Posterior cingulate gyrus (tissue), 11 donors: Measurements from ENCODE around the gene MDP1.

Experiments used
- DNase-seq, 10 donors: peaks; one replicate each; pipeline versions ENCODE4 v3.0.0 to v3.0.0-alpha.2; 2020 to 2021; ENCODE audit warnings: mixed read lengths in 3 of 10
- intact Hi-C: fragments of 100-400 bp; cut with DNase I; formaldehyde crosslinking; loops from one replicate; pipeline ENCODE4 v1.15.1; 2023

Gene MDP1

DNA sequence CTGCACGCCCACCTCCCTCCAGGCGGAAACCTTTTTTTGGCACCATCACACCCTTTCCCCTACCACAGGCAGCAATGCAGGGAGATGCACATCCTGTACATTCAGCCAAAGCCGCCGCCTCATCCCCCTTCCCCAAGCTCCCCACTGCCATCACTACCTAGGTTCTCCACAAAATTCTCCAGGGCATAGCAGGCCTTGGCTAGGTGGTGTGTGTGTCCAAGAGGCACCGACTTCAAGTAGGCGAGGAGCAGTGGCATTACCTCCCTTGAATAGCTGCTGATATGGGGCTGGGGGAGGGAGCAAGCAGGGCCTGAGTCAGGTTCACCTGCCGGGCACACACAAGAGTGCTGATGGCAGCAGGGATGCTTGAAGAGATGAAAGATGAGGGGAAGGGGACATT is 30.8 kb downstream of the MDP1 start:
- intact Hi-C loops = no loop called here
- DNase-seq = peak in 1 of 10 donors; percentile 43

DNA sequence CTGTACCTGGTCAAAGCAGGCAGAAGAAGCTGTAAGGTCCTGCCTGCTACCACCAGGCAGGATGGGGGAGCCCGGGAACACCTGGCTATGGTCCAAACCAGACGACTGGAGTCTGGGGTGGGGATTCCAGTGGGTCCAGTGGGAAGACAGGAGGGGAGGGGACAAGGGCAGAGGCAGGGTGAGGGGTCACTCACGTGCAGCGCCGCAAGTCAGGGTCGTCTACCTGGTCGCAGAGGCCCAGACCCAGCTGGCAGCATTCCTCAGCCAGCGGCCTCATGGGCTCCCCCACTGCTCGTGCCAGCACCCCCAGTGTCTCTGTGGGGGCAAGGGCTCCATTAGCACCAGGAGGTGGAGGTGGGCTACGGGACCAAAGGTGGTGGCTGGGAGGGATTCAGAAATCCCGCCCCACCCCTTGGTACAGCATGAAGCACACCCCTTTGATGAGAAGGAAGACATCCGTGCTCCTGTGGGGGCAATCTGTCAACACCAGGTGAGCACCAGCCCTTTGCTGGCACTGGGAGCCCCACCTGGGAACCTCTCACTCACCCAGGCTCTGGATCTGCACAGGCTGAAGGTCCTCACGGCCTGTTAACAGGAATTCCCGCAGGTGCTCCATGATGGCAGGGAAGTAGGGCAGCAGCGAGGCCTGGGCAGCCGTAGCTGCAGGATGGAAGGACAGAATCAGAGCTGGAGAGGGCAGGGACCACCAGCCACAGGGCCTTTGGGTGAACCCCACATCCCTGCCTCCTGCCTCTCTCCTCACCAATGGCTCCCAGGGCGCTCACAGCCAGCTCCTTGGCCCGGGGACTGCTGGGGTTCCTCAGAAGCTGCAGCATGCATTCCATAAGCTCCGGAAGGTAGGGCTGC is 31.5 kb downstream of the MDP1 start:
- DNase-seq = peak in 2 of 10 donors; percentile 42 to 74
- intact Hi-C loops = no loop called here

DNA sequence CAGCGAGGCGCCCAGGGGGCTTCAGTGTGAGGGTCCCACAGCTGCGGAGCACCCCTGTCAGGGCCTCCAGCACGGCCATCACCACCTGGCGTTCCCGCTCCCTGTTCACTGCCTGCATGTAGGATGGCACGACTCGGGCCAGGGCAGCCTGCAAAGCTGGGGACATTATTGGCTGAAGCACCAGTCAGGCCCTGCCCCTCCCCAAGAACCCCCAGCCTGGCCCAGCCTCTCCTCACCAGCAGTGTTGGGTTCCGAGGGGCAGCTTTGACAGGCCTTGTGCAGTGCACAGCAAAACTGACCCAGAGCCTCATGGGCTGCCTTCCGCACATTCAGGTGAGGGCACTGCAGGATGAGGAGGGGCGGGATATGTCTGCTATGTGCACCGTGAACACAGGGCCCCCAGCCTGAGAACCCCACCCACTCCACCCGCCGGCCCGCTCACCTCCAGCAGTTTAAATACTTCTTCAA is 32.8 kb downstream of the MDP1 start:
- intact Hi-C loops = no loop called here
- peak in 2 of 10 donors; percentile 58 to 75 for DNase-seq

DNA sequence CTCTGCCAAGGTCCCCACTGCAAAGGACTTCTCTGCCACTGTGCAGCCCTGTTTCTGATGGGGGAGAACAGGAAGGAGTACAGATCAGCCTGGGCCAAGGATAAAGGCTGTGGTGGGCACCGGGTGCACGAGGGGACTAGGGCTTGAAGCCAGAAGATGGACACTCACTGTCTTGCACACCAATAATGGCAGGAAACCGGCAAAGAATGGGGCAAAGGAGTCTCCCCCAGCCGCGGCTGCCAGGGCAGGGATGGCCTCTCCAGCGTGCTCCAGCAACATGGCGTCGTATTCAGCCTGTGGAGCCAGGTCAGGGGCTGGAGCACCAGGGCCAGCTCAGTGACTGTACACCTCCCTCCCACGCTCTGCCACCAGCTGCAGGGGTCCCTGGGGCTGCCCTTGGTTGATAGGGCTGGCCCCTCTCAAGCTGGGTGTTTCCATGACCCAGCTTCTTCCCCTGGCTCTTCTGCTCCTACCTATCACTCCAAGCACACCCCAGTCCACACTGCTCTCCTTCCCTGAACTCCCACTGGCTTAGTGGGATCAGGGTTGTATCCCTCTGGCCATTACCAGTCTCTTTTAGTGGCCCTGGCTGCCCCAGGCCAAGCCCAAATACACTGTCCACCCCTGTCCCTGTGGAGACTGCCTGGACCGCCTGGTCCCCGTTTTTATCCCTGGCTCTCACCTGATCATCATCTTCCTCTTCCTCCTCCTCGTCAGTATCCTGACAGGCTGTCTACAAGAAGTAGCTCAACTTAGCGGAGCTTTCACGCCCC is 33.6 kb downstream of the MDP1 start:
- intact Hi-C loops = no loop called here
- DNase-seq = peak in 2 of 10 donors; percentile 64 to 71

DNA sequence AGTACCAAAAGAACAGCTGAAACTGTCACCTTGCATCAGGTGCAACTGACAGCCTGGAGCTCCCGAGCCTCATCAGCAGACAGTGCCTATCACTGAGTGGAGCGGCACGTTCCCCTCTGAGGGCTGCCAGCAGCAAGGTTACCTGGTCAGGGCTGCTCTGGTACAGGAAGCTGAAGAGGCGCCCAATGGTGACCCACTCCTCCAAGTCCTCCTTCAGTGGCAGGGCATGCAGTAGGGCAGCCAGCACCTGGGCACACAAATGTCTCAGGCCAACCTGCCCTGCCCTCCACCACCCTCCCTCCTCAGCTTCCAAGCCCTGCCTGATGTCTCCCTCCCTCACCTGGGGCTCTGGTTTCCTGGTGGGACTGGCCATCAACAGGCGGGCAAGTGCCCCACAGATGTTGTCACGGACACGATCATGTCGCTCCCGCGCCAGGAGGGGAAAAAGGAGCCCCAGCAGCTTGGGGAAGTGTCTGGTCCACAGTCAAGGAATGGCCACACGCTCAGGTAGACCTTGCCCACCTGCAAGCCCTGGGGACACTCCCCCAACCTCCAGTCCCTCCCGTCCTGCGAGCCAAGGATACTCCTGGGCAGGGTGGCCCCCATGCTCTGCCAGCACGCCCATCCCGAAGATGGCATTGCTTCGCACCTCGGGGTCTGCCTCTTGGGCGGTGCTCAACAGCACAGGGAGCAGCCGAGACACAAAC is 34.3 kb downstream of the MDP1 start:
- peak in 2 of 10 donors; percentile 49 to 77 for DNase-seq
- intact Hi-C loops = no loop called here

DNA sequence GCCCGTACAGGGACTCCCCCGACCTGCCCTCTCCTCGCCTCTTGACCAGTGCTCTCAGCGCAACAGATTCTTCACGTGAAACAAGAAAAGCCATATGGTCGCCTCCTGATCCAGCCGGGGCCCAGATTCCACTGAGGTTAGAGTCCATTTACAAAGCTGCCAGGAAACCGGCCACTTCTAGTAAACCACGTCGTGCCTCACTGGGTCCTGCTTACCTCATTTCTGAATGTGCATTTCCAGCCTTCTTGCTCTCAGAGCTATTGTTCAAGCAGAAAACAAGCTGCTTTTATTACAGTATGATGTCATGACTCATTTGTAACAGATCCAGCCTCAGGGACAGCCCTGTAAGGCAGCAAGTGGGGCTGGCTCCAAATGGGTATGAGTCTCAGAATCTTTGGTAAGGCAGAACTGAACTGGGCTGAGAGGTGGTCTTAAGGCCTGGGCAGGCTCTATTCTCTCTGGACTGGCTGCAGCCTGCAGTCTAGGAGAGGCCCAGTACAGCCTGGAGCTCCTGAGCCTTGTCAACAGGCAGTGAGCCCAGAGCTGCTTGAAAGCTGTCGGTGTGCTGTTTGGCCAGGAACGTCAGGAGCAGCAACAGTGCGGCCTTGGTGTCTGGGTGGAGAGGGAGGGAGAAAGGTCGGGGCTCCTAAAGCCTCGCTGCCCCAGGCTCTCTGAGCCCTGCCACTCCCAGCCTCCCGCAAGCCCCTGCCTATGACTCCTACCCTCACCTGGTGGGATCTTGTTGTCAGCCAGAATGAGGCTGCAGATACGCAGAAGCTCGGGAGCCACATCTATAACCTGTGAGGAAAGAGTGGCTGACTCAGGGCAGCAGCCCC is 35.7 kb downstream of the MDP1 start:
- intact Hi-C loops = no loop called here
- DNase-seq = peak in 2 of 10 donors; percentile 23 to 70

DNA sequence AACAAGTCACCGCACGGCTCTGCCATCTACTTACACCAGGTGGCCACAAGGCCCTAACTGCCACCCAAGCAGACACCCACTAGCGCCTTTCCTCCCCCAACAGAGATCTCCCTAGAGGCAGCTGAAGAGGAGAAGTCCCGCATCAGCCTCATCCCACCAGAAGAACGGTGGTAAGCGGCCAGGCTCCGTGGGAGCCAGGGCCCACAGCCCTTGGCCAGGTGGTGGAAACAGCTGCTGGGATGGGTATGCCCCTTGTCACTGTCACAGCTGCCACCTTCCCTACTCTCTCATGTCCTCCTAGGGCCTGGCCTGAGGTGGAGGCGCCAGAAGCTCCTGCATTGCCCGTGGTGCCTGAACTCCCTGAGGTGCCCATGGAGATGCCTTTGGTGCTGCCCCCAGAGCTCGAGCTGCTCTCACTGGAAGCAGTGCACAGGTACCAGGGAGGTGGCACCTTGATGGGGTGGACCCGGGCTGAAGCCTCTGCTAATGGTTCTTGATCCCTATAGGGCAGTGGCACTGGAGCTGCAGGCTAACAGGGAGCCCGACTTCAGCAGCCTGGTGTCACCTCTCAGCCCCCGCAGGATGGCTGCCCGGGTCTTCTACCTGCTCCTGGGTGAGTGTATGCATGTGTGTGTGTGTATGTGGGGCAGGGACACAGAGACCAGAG is 36.4 kb downstream of the MDP1 start:
- DNase-seq = peak in 1 of 10 donors; percentile 67
- intact Hi-C loops = no loop called here

DNA sequence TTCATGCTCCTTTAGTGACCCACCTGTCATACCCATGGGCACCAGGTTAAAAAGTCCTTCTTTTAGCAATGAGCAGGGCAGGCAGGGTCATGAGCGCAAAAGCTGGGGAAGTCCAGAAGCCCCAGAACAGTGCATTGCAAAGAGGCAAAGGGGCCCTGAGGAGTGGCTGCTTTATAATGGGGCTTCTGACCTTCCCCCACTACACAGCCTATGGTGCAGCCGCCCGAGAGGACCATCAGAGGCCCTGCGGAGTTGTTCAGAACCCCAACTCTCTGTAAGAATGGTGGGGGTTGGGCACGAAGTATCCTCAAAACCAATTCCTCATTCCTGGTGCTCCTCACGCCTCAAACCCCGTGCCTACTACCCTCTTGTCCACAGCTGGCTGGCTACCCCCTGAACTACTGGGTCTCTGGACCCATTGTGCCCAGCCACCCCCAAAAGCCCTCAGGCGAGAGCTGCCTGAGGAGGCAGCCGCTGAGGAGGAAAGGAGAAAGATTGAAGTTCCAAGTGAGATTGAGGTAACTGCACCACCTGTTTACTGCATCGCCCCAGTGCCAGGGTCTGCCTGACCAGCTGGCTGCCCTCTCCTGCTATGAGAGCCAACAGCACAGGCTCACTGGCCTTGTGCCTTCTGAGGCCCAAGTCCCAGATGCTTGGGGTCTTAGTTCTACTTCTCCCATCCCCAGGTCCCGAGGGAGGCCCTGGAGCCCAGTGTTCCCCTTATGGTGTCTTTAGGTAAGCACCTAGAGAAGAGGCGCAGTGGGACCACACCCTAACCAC is 37.3 kb downstream of the MDP1 start:
- DNase-seq = peak in 1 of 10 donors; percentile 19
- intact Hi-C loops = no loop called here

DNA sequence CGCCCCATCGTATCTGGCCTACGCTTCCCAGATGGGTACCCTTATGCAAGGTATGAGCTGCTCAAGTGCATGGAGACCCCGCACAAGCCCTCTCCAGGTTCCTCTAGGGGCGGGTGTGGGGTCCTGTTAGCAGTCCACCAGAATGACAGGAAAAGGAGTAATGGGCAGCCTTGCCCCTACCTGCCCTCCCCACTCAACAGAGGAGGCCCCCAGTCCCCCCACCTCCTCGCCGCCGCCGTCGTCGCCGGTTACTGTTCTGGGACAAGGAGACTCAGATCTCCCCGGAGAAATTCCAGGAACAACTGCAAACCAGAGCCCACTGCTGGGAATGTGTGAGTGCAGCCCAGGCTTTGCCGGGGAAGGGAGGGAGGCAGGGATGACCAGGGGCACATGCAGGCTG is 38.0 kb downstream of the MDP1 start:
- peak in 1 of 10 donors; percentile 46 for DNase-seq
- intact Hi-C loops = no loop called here

DNA sequence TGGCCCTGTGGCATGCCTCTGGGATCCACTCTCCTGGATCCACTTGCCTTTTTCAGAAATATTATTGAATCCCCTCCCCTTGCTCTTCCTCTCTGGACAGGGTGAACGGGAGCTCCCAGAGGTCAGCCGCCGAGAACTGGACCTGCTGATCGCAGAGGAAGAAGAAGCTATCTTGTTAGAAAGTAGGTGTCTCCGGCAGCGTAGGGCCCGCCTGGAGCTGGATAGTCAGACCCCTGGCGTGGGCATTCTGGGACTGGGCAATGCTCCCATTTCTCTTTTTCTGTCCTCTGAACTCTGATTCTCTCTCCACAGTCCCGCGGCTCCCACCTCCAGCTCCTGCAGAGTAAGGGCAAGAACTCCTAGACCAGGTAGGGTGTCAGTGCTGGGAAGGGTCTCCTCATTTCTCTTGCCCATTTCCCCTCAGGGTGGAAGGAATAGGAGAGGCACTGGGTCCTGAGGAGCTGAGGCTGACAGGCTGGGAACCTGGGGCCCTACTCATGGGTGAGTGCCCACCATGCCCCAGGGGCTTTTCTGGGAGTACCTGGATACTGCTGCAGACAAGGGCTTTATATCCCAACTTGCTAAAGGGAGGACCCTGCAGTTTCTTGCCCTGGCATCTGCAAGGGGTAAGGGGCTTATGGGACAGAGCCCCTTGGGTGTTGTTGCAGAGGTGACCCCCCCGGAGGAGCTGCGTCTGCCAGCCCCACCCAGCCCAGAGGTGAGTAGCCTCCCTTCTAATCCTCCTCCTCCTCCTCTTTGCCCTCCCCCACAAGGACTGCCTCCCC is 38.6 kb downstream of the MDP1 start:
- peak in 1 of 10 donors; percentile 39 for DNase-seq
- intact Hi-C loops = no loop called here

DNA sequence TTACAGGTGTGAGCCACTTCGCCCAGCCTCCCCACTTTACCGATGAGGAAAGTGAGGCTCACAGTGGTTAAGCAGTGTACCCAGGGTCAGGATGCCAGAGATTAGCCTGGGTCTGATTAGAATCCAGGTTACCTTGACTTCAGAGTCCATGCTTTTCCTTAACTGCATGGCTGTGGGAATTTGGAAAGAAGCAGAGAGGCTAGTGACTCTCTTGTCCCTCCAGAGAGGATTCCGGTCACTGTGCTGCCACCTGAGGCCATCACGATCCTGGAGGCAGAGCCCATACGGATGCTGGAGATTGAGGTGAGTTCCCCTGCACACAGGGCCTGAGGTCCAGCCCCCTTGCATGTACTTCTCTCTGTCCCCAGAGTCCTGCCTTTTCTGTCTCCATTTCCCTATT is 39.3 kb downstream of the MDP1 start:
- intact Hi-C loops = no loop called here
- peak in 1 of 10 donors; percentile 5 for DNase-seq

DNA sequence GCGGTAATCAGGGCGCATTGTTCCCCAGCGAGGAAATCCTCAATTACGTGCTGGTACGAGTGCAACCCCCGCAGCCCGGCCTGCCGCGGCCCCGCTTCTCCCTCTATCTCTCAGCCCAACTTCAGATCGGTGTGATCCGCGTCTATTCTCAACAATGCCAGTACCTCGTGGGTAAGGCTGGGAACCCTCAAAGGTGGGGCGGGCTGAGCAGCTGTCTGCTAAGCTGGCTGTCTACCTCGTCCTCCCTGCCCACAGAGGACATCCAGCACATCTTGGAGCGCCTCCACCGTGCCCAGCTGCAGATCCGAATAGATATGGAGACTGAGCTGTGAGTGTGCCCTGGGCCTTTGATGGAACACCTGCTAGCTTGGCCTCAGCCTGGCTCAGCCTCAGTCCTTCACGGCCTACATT is 43.0 kb downstream of the MDP1 start:
- intact Hi-C loops = no loop called here
- DNase-seq = peak in 7 of 10 donors; percentile 19 to 90 (median 55)

DNA sequence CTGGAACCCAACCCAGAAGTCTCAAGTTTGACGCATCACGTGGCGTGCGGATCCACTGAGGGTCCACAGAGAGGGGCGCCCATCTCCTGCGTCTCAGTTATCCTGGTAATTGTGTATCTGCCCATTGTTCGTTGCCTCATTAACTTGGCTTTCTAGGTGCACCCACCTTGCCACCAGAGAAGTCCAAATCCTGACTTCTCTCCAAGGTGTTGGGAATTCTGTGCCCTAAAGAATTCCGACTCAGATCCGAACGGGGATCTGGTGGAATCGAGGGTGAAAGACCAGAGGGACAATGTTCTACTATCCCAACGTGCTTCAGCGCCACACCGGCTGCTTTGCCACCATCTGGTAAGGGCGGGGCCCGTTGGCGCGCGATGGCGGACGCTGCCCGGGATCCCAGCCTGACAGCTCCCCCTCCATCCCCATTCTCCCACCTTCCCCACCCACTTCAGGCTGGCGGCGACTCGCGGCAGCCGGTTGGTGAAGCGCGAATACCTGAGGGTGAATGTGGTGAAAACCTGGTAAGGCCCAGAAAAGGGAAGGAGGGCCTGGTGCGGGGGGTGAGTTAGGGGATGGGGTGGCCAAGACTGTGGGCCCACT is 43.5 kb downstream of the MDP1 start:
- intact Hi-C loops = no loop called here
- peak in 5 of 10 donors; percentile 18 to 86 (median 76) for DNase-seq

DNA sequence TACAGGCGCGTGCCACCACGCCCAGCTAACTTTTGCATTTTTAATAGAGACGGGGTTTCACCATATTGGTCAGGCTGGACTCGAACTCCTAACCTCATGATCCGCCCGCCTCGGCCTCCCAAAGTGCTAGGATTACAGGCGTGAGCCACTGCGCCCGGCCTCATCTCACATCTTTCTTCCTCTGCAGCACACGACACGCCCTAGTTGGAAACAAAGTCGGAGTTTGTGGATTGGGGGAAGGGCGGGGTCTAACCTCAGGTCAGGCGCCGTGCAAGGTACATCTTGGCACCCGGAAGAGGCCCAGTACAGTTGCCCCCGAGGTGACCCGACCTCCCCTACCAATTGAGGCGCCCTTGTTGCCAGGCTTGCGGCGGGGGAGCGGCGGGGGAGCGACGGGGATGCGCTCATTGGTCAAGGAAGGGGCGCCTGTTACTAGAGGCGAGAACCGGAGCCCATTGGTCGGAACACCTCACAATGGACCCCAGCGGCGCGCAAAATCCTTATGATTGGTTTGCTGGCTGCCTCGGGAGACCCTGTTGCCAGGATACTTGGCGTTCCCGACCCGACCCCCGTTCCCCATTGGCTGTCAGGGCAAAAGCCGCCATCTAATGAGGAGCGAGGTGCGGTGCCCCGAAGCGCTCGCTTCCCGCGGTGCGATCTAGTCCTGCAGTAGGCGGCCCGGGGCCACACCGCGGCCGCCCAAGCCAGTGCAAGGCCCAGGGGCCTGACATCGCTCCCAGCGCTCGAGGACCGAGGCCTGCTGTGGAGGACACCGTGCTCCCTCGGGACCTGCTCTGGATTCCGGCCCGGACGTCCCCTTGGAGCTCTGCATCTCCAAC is 44.2 kb downstream of the MDP1 start, which contains the start of gene REC8:
REC8 (plus strand) TSS at position 659 of the 839 bp plus-strand sequence. CDS start 473 bp downstream, outside the sequence.
- DNase-seq = peak; percentile 80 to 99 (median 94)
- intact Hi-C loops = no loop called here

DNA sequence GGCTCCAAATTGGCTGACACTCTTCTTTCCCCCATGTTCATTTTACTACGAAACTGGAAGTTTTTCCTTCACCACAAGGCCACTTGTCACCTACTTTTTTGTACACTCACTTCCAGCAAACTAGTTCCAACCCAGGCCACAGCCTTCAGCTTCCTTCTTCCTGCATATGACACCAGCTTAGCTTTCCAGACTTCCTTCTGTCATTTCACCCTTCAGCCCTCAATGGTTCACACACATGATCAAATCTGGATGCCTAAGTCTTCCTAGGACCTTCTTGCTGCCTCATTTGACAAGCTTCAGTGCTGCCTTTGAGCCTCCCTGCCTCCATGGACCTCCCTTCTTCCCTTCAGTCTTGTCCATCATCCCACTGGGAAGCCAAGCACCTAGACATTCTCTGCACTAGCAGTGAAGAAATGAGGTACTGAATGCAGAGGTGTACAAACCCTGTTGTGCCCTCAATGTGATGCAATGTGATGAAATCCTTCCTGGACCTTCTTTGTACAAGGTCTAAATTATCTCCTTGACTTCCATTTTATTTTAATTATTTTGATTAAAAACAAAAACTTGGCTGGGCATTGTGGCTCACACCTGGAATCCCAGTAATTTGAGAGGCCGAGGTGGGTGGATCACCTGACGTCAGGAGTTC is 48.3 kb downstream of the MDP1 start:
- peak in 1 of 10 donors; percentile 12 for DNase-seq

DNA sequence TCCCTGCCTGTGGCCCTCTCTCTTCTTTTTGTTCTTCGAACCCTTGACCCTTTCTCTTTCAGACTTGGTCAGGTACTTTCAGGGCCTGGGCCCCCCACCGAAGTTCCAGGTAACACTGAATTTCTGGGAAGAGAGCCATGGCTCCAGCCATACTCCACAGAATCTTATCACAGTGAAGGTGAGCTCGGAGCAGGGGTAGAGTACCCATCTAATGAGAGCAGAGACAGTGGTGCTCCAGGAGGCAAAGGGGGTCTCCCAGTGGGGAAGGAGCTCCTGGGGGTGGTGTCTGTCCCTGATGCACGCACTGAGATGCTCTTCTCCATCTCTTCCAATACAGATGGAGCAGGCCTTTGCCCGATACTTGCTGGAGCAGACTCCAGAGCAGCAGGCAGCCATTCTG is 50.1 kb downstream of the MDP1 start:
- intact Hi-C loops = no loop called here
- DNase-seq = peak in 2 of 10 donors; percentile 15 to 16

More for the DNA sequence above, 48.3 kb downstream of the MDP1 start:
- intact Hi-C loops = no loop called here
